ENCODE results near the gene BMP8A.
"Not testable (repeated sequence)": the region's sequence is repeated elsewhere in the genome, so short reads cannot be mapped to it uniquely, and the experiment has no call there.

Gene BMP8A

GRCh38 chr1:39508266-39508665 lies 16.8 kb downstream of the BMP8A start:
- DNase-seq: no peak

GRCh38 chr1:39508857-39509305 lies 17.4 kb downstream of the BMP8A start:
- no peak for DNase-seq

DNA sequence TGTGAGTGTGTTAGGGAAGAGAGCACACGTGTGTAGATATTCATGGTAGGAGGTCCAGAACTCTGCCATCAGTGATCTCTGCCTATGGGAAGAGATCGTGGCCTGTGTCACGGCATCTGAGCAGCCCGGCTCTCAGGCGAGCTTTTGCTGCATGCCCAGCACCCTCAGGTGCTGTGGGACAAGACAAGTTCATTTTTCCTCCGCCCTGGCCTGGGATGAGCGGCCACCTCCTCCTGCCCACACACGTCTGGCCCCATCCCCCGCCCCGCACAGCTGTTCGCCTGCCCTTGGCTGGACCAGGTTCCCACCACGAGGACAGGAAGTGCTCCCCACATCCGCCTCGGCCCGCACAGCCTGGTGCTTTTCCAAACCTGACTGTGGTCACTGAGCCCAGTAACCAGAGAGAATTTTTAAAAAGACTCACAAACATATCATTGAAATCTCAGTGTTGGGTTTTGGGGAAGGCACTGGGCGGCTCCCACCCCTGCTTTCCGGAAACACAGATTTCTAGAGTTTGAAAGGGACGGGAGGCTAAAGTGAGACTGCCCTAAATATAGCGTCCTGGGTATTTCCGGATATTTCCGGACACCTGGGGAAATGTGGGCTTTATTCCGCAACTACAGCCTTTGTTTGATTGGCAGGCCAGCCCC lies 18.0 kb downstream of the BMP8A start:
- DNase-seq: no peak

GRCh38 chr1:39510570-39511186 lies 19.2 kb downstream of the BMP8A start:
- DNase-seq: not testable (repeated sequence)

DNA sequence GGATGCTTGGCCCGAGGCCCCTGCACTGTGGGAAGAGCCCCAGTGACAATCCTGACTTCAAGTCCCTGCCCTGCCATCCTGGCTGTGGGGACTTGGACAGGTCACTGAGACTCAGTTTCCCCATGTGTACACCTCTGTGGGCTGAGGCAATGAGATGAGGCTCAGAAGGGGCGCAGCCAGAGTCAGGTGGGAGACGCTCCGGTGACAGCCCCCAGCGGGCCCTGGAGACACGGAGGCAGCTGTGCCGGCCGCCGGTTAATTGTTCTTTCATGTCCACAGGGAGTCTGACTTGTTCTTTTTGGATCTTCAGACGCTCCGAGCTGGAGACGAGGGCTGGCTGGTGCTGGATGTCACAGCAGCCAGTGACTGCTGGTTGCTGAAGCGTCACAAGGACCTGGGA lies 20.0 kb downstream of the BMP8A start:
- not testable (repeated sequence) for DNase-seq

GRCh38 chr1:39512234-39512847 lies 20.9 kb downstream of the BMP8A start:
- DNase-seq: not testable (repeated sequence)

- not testable (repeated sequence) for DNase-seq
These were observed 23.3 kb downstream of the BMP8A start for GRCh38 chr1:39514710-39515124.

DNA sequence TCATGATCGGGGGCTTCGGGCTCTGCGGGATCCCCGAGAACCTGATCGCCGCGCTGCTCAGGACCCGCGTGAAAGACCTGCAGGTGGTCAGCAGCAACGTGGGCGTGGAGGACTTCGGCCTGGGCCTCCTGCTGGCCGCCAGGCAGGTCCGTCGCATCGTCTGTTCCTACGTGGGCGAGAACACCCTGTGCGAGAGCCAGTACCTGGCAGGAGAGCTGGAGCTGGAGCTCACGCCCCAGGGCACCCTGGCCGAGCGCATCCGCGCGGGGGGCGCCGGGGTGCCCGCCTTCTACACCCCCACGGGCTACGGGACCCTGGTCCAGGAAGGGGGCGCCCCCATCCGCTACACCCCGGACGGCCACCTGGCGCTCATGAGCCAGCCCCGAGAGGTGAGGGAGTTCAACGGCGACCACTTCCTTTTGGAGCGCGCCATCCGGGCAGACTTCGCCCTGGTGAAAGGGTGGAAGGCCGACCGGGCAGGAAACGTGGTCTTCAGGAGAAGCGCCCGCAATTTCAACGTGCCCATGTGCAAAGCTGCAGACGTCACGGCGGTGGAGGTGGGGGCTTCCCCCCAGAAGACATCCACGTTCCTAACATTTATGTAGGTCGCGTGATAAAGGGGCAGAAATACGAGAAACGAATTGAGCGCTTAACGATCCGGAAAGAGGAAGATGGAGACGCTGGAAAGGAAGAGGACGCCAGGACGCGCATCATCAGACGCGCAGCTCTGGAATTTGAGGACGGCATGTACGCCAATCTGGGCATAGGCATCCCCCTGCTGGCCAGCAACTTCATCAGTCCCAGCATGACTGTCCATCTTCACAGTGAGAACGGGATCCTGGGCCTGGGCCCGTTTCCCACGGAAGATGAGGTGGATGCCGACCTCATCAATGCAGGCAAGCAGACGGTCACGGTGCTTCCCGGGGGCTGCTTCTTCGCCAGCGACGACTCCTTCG lies 24.0 kb downstream of the BMP8A start:
- DNase-seq: not testable (repeated sequence)

DNA sequence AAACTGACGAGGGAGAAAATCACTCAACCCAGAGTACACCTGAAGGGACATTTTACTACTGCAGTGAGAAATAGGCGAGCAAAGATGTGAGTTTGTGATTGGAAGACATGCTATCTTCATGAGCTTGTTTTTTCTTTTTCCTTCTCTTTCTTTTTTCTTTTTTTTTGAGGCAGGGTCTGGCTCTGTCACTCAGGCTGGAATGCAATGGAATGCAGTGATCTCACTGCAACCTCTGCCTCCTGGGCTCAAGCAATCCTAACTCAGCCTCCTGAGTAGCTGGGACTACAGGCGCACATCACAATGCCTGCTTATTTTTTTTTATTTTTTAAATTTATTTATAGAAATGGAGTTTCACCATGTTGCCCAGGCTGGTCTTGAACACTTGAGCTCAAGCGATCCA lies 25.4 kb downstream of the BMP8A start:
- DNase-seq: not testable (repeated sequence)

GRCh38 chr1:39517936-39518335 lies 26.5 kb downstream of the BMP8A start:
- DNase-seq: not testable (repeated sequence)

- DNase-seq: not testable (repeated sequence)
These were observed 27.9 kb downstream of the BMP8A start for GRCh38 chr1:39519376-39519775.

DNA sequence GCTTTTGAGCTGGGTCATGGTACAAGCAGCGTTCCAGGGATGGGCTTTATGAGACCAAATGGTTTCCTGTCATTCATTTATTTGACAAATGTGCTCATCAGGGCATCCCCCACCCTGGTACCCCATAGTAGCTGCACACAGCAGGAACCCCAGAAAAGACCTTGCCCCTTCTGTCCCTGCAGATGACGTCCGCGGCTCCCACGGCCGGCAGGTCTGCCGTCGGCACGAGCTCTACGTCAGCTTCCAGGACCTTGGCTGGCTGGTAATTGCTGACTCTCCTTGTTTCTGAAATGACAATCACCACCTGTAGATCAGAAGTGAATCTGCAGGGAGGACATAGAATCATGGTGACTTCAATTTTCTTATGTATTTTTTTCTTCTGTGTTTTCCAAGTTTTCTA lies 30.8 kb downstream of the BMP8A start:
- DNase-seq: not testable (repeated sequence)

DNA sequence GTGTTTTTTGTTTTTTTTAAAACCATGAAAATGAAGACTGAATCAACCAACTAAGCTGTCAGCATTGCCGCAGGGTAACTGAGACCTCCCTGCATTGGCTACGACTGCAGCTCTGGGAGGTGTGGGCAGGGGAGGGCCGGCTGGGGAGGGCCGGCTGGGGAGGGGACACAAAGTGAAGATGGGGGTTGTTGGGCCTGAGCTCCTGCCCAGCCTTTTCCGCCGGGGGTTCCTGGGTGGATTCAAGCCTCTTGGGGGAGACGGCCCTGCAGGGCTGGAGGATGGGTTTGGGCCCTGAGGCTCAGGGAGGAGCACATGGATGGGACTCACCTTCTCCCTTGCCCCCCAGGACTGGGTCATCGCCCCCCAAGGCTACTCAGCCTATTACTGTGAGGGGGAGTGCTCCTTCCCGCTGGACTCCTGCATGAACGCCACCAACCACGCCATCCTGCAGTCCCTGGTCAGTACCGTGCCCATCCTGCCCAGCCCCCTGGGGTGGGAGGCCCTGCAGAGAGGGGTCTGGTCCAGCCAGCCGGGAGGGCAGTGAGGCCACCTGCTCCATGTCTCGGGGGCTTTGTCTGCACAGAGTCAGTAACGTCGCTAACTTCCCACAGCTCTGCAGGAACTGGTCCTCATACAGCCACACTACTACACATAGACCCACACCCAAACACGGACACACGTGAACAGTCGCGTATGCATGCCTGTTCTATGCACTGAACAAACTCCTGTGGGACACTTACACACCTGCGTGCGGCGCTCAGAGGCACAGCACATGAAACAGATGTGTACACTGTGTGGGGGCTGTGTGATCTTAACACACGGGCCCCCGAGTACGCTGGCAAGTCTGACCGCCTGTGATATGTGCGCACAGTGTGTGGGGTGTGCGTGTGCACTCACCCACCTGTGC lies 31.5 kb downstream of the BMP8A start:
- DNase-seq: no peak

GRCh38 chr1:39524171-39524570 lies 32.7 kb downstream of the BMP8A start:
- no peak for DNase-seq

- no peak for DNase-seq
These were observed 33.3 kb downstream of the BMP8A start for GRCh38 chr1:39524591-39525365.

DNA sequence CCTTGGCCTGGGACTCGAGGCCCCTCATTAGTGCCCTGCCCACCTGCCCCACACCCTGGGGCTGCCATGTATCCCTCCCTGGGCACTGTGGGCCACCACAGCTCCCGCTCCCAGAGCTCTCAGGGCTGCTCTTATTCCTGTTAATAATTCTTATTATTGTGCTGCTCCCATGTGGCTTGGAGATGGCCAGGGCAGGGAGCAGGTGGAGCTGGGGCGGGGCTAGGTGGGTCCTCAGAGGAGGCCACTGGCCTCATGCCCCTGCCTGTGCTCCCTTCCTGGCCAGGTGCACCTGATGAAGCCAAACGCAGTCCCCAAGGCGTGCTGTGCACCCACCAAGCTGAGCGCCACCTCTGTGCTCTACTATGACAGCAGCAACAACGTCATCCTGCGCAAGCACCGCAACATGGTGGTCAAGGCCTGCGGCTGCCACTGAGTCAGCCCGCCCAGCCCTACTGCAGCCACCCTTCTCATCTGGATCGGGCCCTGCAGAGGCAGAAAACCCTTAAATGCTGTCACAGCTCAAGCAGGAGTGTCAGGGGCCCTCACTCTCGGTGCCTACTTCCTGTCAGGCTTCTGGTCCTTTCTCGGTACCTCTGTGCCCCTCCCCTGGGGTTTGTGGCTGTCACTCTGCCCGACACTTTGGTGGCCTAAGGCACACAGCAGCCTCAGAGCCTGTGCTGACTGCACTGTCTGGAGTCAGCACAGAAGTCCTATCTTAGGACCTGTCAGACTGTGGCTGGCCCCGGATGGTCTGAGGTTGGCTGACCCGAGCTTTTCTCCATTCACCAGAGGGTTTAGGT lies 34.1 kb downstream of the BMP8A start:
- no peak for DNase-seq

DNA sequence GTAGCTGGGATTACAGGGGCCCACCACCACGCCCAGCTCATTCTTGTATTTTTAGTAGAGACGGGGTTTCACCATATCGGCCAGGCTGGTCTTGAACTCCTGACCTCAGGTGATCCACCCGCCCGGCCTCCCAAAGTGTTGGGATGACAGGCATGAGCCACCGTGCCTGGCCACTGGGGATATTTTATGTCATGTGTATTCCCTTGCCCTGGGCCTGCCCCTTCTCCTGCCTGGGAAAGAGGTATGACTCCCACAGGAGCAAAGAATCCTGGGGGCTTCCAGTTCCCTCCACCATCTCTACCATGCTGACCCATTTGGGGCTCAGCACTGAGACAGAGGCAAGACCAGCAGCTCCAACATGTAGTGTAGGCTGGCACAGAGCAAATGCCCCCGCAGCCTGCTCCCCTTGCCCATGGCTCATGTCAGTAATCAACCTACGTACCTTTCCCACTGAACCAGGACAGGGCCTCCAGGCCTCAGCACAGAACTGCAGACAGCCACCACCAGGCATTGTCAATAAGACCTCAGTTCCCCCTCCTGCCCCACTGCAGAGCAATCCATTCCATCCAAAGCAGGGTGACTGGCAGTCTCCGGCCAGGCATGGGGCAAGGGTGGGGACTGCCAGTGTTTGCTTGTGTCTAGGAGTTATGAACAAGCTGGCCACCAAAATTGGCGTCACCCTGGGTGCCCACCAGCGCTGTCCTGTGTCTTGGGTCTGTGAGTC lies 35.2 kb downstream of the BMP8A start:
- DNase-seq: no peak

DNA sequence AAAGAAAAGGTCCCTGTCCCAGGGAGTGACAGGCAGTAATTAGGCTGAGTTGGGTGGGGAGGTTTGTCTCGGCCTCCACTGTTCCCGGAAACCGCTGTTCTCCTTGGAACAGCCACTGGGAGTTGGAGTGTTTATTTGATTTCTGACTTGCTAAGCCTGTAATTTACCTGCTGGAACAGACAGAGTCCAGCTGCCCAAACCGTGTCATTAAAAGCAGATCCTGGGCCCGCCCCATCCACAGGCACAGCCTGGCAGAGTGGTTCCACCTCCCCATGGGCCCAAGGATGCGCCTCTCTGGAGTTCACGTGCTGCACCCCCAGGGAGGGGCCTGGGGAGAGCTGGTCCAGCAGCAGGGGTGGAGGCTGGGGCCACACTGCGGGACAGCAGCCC lies 35.7 kb downstream of the BMP8A start:
- DNase-seq: not testable (repeated sequence)

DNA sequence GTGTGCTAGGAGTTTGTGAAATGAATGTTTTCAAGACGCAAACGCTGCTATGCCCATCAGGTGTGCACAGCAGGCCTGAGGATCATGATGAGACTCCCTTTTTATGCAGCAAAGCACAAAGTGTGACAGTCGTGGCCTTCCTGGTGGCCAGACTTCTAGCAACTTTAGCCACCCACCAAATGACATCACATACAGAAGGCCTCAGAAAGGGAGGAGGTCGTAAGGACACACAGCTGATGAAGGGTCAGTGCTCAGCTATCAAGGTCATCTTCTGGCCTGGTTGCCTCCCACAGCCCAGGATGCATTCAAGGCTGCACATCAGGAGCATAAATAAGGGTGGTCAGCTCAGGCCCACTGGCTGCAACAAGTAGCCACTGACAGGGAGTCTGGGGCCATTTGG lies 36.6 kb downstream of the BMP8A start:
- DNase-seq: no peak
